ENCODE results near the gene NDUFB11.

DNA sequence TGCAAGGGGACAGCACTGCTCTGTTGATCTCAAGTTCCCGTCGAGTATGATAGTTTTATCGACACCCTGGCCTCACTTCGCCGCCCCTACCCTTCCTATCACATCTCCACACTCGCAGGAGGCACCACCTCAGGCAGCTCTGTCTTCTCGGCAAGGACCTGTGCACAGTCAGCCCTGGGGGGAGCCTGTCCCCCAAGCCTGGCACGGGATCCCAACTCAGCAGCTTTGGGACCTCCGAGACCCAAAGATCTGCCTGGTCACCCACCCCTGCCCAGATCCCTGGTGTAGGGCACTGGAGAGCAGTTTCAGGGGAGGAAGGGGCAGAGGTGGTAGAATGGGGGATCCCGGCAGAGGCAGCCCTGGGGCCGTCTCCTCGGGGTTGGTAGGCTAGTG, 31.1 kb upstream of the NDUFB11 start:
- TF ChIP-seq TAF1 (IDR thresholded peaks at IDR 0.05; ENCODE audit: borderline replicate concordance, insufficient read depth, low read length): no peak
- TF ChIP-seq POLR2AphosphoS5 (IDR thresholded peaks at IDR 0.05; ENCODE audit: low read depth, low read length): no peak

All from PFSK-1 (cell line).